GM12878 (cell line): ENCODE results near the gene CYTH3. TPM values are rescaled to one million over a fixed set of nuclear protein-coding genes. Genes with fewer than 3 reads are reported as not detected.

Source experiments
- ATAC-seq: fragments of 200-7000 bp; cut with Tn5 transposase; 3 replicates; pipeline ENCODE4 v1.9.1; 2020; ENCODE audit warnings: mild to moderate bottlenecking, moderate library complexity
- BruUV-seq: library from RNA; stranded (reverse); fragments of 400-500 nt; replicated peaks from 2 replicates; lab custom pipeline; 2021; lab: Mats Ljungman, UMichigan
- CTCF ChIA-PET: fragments of 300-600 bp; sonication (Branson Sonifier 250); formaldehyde crosslinking; extraction: SDS; loops from one replicate; lab custom pipeline; 2021; ENCODE audit warnings: inconsistent platforms; lab: Yijun Ruan, JAX
- POLR2A ChIA-PET: fragments of 350-600 bp; formaldehyde crosslinking; extraction: SDS; loops from one replicate; lab custom pipeline; 2021; ENCODE audit warnings: inconsistent platforms; lab: Charles Lee
- RAD21 ChIA-PET: fragments of 300-600 bp; sonication (Branson Sonifier 250); formaldehyde crosslinking; loops from one replicate; lab custom pipeline; 2023; ENCODE audit warnings: antibody characterized with exemption; ENCODE audit not compliant: unreplicated experiment; lab: Charles Lee
- SMC1A ChIA-PET: fragments of 300-600 bp; sonication (Branson Sonifier 250); formaldehyde crosslinking; loops from one replicate; lab custom pipeline; 2023; ENCODE audit not compliant: unreplicated experiment, uncharacterized antibody; lab: Charles Lee
- DNase-seq: peaks from one replicate; pipeline ENCODE4 v3.0.0-alpha.2; 2011; ENCODE audit warnings: low read depth, low spot score
- FAIRE-seq: peaks from 3 replicates; lab custom pipeline; 2011; peaks lifted over from hg19 to GRCh38; lab: Jason Lieb, UNC
- H2AFZ ChIP-seq: 2 replicates; pipeline ENCODE4 v1.6.0; 2011; ENCODE audit warnings: low read depth, low read length, control low read depth; ENCODE audit not compliant: control insufficient read depth
- H3K27ac ChIP-seq: 2 replicates; pipeline ENCODE4 v1.5.1; 2011; ENCODE audit warnings: control low read depth; ENCODE audit not compliant: control insufficient read depth, insufficient read depth
- H3K27me3 ChIP-seq, 2 experiments: replicated peaks in 1 of 2; 2 replicates each; pipeline versions ENCODE4 v1.6.0 to v1.6.1; 2011; ENCODE audit warnings: low read length in 1 of 2; ENCODE audit not compliant: control insufficient read depth in 2 of 2, insufficient read depth in 2 of 2
- H3K36me3 ChIP-seq, 2 experiments: 2 replicates each; pipeline ENCODE4 v1.5.1; 2011; ENCODE audit warnings: low read length in 1 of 2; ENCODE audit not compliant: control insufficient read depth in 2 of 2, insufficient read depth in 2 of 2
- H3K4me1 ChIP-seq: 2 replicates; pipeline ENCODE4 v1.6.1; 2011; ENCODE audit warnings: mild to moderate bottlenecking, low read length, moderate library complexity, mixed read lengths; ENCODE audit not compliant: control insufficient read depth, insufficient read depth
- H3K4me2 ChIP-seq: 2 replicates; pipeline ENCODE4 v1.6.0; 2011; ENCODE audit warnings: control low read depth; ENCODE audit not compliant: control insufficient read depth, insufficient read depth
- H3K4me3 ChIP-seq: fragments of 200-600 bp; sonication (generic); 2 replicates; pipeline ENCODE4 v1.5.1; 2016
- H3K79me2 ChIP-seq: 2 replicates; pipeline ENCODE4 v1.6.0; 2011; ENCODE audit warnings: low read length; ENCODE audit not compliant: control insufficient read depth, insufficient read depth
- H3K9ac ChIP-seq: 2 replicates; pipeline ENCODE4 v1.8.0; 2011; ENCODE audit warnings: low read length, control low read depth, mixed read lengths; ENCODE audit not compliant: control insufficient read depth, insufficient read depth
- H3K9me3 ChIP-seq: replicated peaks from 3 replicates; pipeline ENCODE4 v1.5.1; 2011; ENCODE audit warnings: mild to moderate bottlenecking, low read length; ENCODE audit not compliant: control insufficient read depth, insufficient read depth
- H4K20me1 ChIP-seq: 2 replicates; pipeline ENCODE4 v1.6.0; 2011; ENCODE audit not compliant: control insufficient read depth, insufficient read depth
- CHD4 ChIP-seq: fragments of 200-600 bp; sonication (generic); IDR thresholded peaks from 2 replicates; pipeline ENCODE4 v1.6.1; 2016; ENCODE audit warnings: mild to moderate bottlenecking
- DPF2 ChIP-seq: fragments of 450-650 bp; IDR thresholded peaks from 2 replicates; pipeline ENCODE4 v1.6.1; 2017; ENCODE audit warnings: mild to moderate bottlenecking
- HSF1 ChIP-seq: fragments of 150-350 bp; IDR thresholded peaks from 2 replicates; pipeline ENCODE4 v1.6.1; 2014; ENCODE audit warnings: mild to moderate bottlenecking, low read depth, low read length
- MEF2A ChIP-seq: IDR thresholded peaks from 2 replicates; pipeline ENCODE4 v1.6.1; 2011; ENCODE audit warnings: low read depth, mild to moderate bottlenecking, low read length, moderate library complexity; ENCODE audit not compliant: insufficient read depth
- MXI1 ChIP-seq: fragments of 150-350 bp; IDR thresholded peaks from 2 replicates; pipeline ENCODE4 v1.6.1; 2011; ENCODE audit warnings: low read depth, mild to moderate bottlenecking, inconsistent platforms, low read length, improper control_type of control experiment
- NR2C1 ChIP-seq: fragments of 450-650 bp; IDR thresholded peaks from 2 replicates; pipeline ENCODE4 v1.6.1; 2017; ENCODE audit warnings: antibody characterized with exemption, mild to moderate bottlenecking, moderate library complexity
- NR2F1 ChIP-seq: fragments of 450-650 bp; conservative IDR thresholded peaks from 2 replicates; pipeline ENCODE4 v1.6.1; 2017; ENCODE audit warnings: mild to moderate bottlenecking
- POLR2AphosphoS5 ChIP-seq: IDR thresholded peaks from 2 replicates; pipeline ENCODE4 v1.6.1; 2011; ENCODE audit warnings: mild to moderate bottlenecking, low read length, inconsistent platforms
- SP1 ChIP-seq: IDR thresholded peaks from one replicate; pipeline ENCODE4 v1.6.1; 2011; ENCODE audit warnings: low read depth, low read length
- SUPT20H ChIP-seq: IDR thresholded peaks from 2 replicates; pipeline ENCODE4 v1.6.1; 2011; ENCODE audit warnings: low read depth, mild to moderate bottlenecking, low read length, moderate library complexity, borderline replicate concordance; ENCODE audit not compliant: control insufficient read depth
- TARDBP ChIP-seq: IDR thresholded peaks from 2 replicates; pipeline ENCODE4 v1.6.1; 2016; ENCODE audit warnings: borderline replicate concordance
- YBX1 ChIP-seq: fragments of 450-650 bp; IDR thresholded peaks from 2 replicates; pipeline ENCODE4 v1.6.1; 2016; ENCODE audit warnings: antibody characterized with exemption
- ZBTB40 ChIP-seq: fragments of 450-650 bp; IDR thresholded peaks from 2 replicates; pipeline ENCODE4 v1.6.1; 2016; ENCODE audit warnings: mild to moderate bottlenecking, moderate library complexity, borderline replicate concordance
- WGBS: methylation state at CpG from one replicate; pipeline ENCODE4 v1.1.6; 2016; ENCODE audit warnings: low lambda C conversion rate; ENCODE audit not compliant: insufficient replicate concordance, insufficient coverage; ENCODE audit errors: missing lambda C conversion rate; 5-methylcytosine and 5-hydroxymethylcytosine counted together
- in situ Hi-C: fragments of 300-500 bp; cut with MboI; formaldehyde crosslinking; loops from 9 replicates; pipeline ENCODE4 v1.14.3; 2018; ENCODE audit warnings: mixed read lengths
- intact Hi-C: fragments of 100-400 bp; cut with micrococcal nuclease; formaldehyde crosslinking; loops from one replicate; pipeline ENCODE4 v1.14.2; 2022; ENCODE audit not compliant: unreplicated experiment
- polyA plus RNA-seq, 11 experiments: library from polyadenylated mRNA; depleted of rRNA in 4 of 11; unstranded in 6 of 11; stranded (reverse) in 5 of 11; fragments of >200 nt; fragmentation: Nextera tagmentation in 4 of 11; fragmentation: Illumina TruSeq in 1 of 11; extraction: Ambion mirVana in 4 of 11; extraction: Trizol in 1 of 11; gene quantifications; 1 replicate in 1 of 11; 2 replicates in 10 of 11; pipeline versions ENCODE4 v1.2.1 to v1.2.3, GENCODE V29; 2011 to 2016; ENCODE audit warnings: inconsistent platforms in 2 of 11, missing spikeins in 2 of 11, low read depth in 1 of 11
- total RNA-seq, 4 experiments: library from RNA; depleted of rRNA in 3 of 4; stranded (reverse); fragments of >200 nt in 3 of 4; fragmentation: Illumina TruSeq in 1 of 4; extraction: Trizol in 1 of 4; gene quantifications; 2 replicates each; pipeline versions ENCODE4 v1.2.1 to v1.2.3, GENCODE V29; 2013 to 2021
- TF ChIP-seq, protein P1 (sequence below): fragments of 450-650 bp; conservative IDR thresholded peaks from 2 replicates; pipeline ENCODE4 v1.6.1; 2017; ENCODE audit warnings: mild to moderate bottlenecking, moderate library complexity
- TF ChIP-seq, protein P2 (sequence below): IDR thresholded peaks from 2 replicates; pipeline ENCODE4 v1.6.1; 2012; ENCODE audit warnings: low read depth, low read length, improper control_type of control experiment

CYTH3 gene
- total and polyA plus RNA-seq, 10 of the 15 experiments (the other 5 are each of a cell fraction or from before 2014, with no cell fraction given), result 0.45 to 28.2 (median 15.7) TPM

- no peaks in the 10 kb centered on the region for H3K27me3 ChIP-seq
- FAIRE-seq, result no peak
- H4K20me1 ChIP-seq, result no peaks in the 10 kb centered on the region
- in situ Hi-C loops (no loop called here), intact Hi-C loops (no loop called here)
- no peak overlapping the region for H2AFZ ChIP-seq
- ChIA-PET POLR2A (interaction anchor here (0.6 to 0.7 kb wide), 3 partner anchors 12 to 275 kb away, joined by 4 to 7 read pairs (median 4); no protein-coding TSS in a partner anchor), SMC1A (interaction anchor here (1.1 kb wide), 1 partner anchor 142 kb away, joined by 3 read pairs; no protein-coding TSS in a partner anchor), RAD21 (no interaction called here), CTCF (interaction anchor here (1.0 kb wide), 1 partner anchor 126 kb away, joined by 3 read pairs; no protein-coding TSS in a partner anchor)
- no peaks in the 10 kb centered on the region for H3K4me1 ChIP-seq
- no TSS peak for BruUV-seq
- no peak overlapping the region for H3K27ac ChIP-seq
- TF ChIP-seq NR2F1 (no peak), YBX1 (no peak), ZBTB40 (no peak), POLR2AphosphoS5 (no peak), CHD4 (no peak), DPF2 (no peak), SP1 (no peak), NR2C1 (no peak), MXI1 (no peak), HSF1 (no peak), SUPT20H (no peak), TARDBP (no peak), MEF2A (no peak)
- TF ChIP-seq, protein P1, sequence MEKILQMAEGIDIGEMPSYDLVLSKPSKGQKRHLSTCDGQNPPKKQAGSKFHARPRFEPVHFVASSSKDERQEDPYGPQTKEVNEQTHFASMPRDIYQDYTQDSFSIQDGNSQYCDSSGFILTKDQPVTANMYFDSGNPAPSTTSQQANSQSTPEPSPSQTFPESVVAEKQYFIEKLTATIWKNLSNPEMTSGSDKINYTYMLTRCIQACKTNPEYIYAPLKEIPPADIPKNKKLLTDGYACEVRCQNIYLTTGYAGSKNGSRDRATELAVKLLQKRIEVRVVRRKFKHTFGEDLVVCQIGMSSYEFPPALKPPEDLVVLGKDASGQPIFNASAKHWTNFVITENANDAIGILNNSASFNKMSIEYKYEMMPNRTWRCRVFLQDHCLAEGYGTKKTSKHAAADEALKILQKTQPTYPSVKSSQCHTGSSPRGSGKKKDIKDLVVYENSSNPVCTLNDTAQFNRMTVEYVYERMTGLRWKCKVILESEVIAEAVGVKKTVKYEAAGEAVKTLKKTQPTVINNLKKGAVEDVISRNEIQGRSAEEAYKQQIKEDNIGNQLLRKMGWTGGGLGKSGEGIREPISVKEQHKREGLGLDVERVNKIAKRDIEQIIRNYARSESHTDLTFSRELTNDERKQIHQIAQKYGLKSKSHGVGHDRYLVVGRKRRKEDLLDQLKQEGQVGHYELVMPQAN, result no peak
- TF ChIP-seq, protein P2, sequence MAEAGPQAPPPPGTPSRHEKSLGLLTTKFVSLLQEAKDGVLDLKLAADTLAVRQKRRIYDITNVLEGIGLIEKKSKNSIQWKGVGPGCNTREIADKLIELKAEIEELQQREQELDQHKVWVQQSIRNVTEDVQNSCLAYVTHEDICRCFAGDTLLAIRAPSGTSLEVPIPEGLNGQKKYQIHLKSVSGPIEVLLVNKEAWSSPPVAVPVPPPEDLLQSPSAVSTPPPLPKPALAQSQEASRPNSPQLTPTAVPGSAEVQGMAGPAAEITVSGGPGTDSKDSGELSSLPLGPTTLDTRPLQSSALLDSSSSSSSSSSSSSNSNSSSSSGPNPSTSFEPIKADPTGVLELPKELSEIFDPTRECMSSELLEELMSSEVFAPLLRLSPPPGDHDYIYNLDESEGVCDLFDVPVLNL, result no peak
- 94% methylated on average over 6 of the region's 8 CpGs for WGBS
- no peak for ATAC-seq
- DNase-seq, result no peak
- H3K4me2 ChIP-seq, result no peak overlapping the region
- peaks cover 7 to 23% of the 10 kb centered on the region in 2 experiments for H3K36me3 ChIP-seq
- H3K4me3 ChIP-seq, result no peak overlapping the region
- H3K79me2 ChIP-seq, result no peaks in the 10 kb centered on the region
- peaks cover 14% of the 10 kb centered on the region for H3K9me3 ChIP-seq
- H3K9ac ChIP-seq, result no peak overlapping the region
Measured at GRCh38 chr7:6123843-6124242, 148.6 kb downstream of the CYTH3 start.
